Neuronal stem cell (in vitro differentiated cells): ENCODE measurements around the gene IL1RAPL2.

Source experiments
- DNase-seq: peaks from one replicate; pipeline ENCODE4 v3.0.0-alpha.2; 2013; ENCODE audit warnings: low spot score
- H2AFZ ChIP-seq: one replicate; pipeline ENCODE4 v1.6.1; 2013; ENCODE audit warnings: mild to moderate bottlenecking, low read length, inconsistent platforms
- H2AK5ac ChIP-seq: 2 replicates; pipeline ENCODE4 v1.6.1; 2013; ENCODE audit warnings: low read depth, mild to moderate bottlenecking, inconsistent platforms, low read length, moderate library complexity, mixed read lengths
- H2BK120ac ChIP-seq: 2 replicates; pipeline ENCODE4 v1.6.1; 2013; ENCODE audit warnings: low read depth, mild to moderate bottlenecking, inconsistent platforms, low read length, moderate library complexity, mixed read lengths
- H2BK12ac ChIP-seq: one replicate; pipeline ENCODE4 v1.6.1; 2013; ENCODE audit warnings: low read length, inconsistent platforms
- H2BK15ac ChIP-seq: 2 replicates; pipeline ENCODE4 v1.6.1; 2013; ENCODE audit warnings: mild to moderate bottlenecking, low read length, inconsistent platforms, mixed read lengths
- H2BK5ac ChIP-seq: one replicate; pipeline ENCODE4 v1.6.1; 2013; ENCODE audit warnings: inconsistent platforms, mild to moderate bottlenecking, low read length, moderate library complexity
- H3K14ac ChIP-seq: one replicate; pipeline ENCODE4 v1.6.1; 2013; ENCODE audit warnings: low read length, inconsistent platforms
- H3K18ac ChIP-seq: 2 replicates; pipeline ENCODE4 v1.6.1; 2013; ENCODE audit warnings: low read length, inconsistent platforms
- H3K23ac ChIP-seq: 2 replicates; pipeline ENCODE4 v1.6.1; 2013; ENCODE audit warnings: low read depth, mild to moderate bottlenecking, mixed read lengths, low read length, inconsistent platforms; ENCODE audit not compliant: poor library complexity
- H3K27ac ChIP-seq: replicated peaks from 3 replicates; pipeline ENCODE4 v1.5.1; 2013; ENCODE audit warnings: low read length, inconsistent platforms
- H3K27me3 ChIP-seq, 3 experiments: 2 replicates each; pipeline ENCODE4 v1.6.1; 2013; ENCODE audit warnings: low read length in 3 of 3, mild to moderate bottlenecking in 2 of 3, inconsistent platforms in 1 of 3, low read depth in 1 of 3, mixed read lengths in 1 of 3, moderate library complexity in 1 of 3; ENCODE audit not compliant: control insufficient read depth in 3 of 3, insufficient read depth in 3 of 3
- H3K36me3 ChIP-seq, 2 donors: replicated peaks in 1 of 2; 2 replicates each; pipeline ENCODE4 v1.6.1; 2013; ENCODE audit warnings: low read length in 2 of 2; ENCODE audit not compliant: control insufficient read depth in 2 of 2, insufficient read depth in 2 of 2
- H3K4ac ChIP-seq: 2 replicates; pipeline ENCODE4 v1.6.1; 2013; ENCODE audit warnings: inconsistent platforms, mild to moderate bottlenecking, low read length, moderate library complexity
- H3K4me1 ChIP-seq, 2 donors: 1 replicate in 1 of 2; 2 replicates in 1 of 2; pipeline ENCODE4 v1.6.1; 2013; ENCODE audit warnings: low read length in 2 of 2, low read depth in 1 of 2; ENCODE audit not compliant: control insufficient read depth in 2 of 2, insufficient read depth in 1 of 2
- H3K4me2 ChIP-seq: one replicate; pipeline ENCODE4 v1.6.1; 2013; ENCODE audit warnings: mild to moderate bottlenecking, low read length, inconsistent platforms; ENCODE audit not compliant: insufficient read depth, poor library complexity, severe bottlenecking
- H3K4me3 ChIP-seq, 2 donors: 2 replicates each; pipeline ENCODE4 v1.5.1; 2013; ENCODE audit warnings: low read length in 2 of 2, mild to moderate bottlenecking in 2 of 2, inconsistent platforms in 1 of 2, moderate library complexity in 1 of 2
- H3K79me1 ChIP-seq: one replicate; pipeline ENCODE4 v1.6.1; 2013; ENCODE audit warnings: low read depth, mild to moderate bottlenecking, inconsistent platforms, low read length, moderate library complexity
- H3K9ac ChIP-seq: one replicate; pipeline ENCODE4 v1.6.1; 2013; ENCODE audit warnings: mild to moderate bottlenecking, low read depth, low read length, inconsistent platforms; ENCODE audit not compliant: poor library complexity
- H3K9me3 ChIP-seq, 2 donors: replicated peaks in 1 of 2; 2 replicates each; pipeline versions ENCODE3 to v1.6.1; 2013; ENCODE audit warnings: low read length in 2 of 2, mild to moderate bottlenecking in 2 of 2, inconsistent platforms in 1 of 2, low read depth in 1 of 2, mixed read lengths in 1 of 2, moderate library complexity in 1 of 2; ENCODE audit not compliant: control insufficient read depth in 2 of 2, insufficient read depth in 1 of 2
- H4K8ac ChIP-seq: one replicate; pipeline ENCODE4 v1.6.1; 2013; ENCODE audit warnings: low read depth, mild to moderate bottlenecking, inconsistent platforms, low read length, moderate library complexity
- H4K91ac ChIP-seq: one replicate; pipeline ENCODE4 v1.6.1; 2013; ENCODE audit warnings: low read length, low read depth, mild to moderate bottlenecking, inconsistent platforms; ENCODE audit not compliant: poor library complexity
- WGBS, 2 donors: extraction: QIAGEN DNeasy Blood & Tissue Kit; methylation state at CpG; one replicate each; pipeline ENCODE4 v1.1.7; 2013; ENCODE audit warnings: missing lambda C conversion rate in 2 of 2, mixed read lengths in 1 of 2; ENCODE audit not compliant: insufficient read length in 2 of 2, insufficient replicate concordance in 1 of 2; ENCODE audit errors: extremely low coverage in 2 of 2; 5-methylcytosine and 5-hydroxymethylcytosine counted together

Gene IL1RAPL2

GRCh38 chrX:104968241-104968640 is 402.2 kb downstream of the IL1RAPL2 start:
- Histone ChIP-seq H3K9ac (no peak overlapping the region), H3K14ac (no peak overlapping the region), H3K36me3 (no peaks in the 10 kb centered on the region), H2AFZ (no peak overlapping the region), H3K18ac (no peak overlapping the region), H2BK15ac (no peak overlapping the region), H3K4ac (no peak overlapping the region), H3K27me3 (no peaks in the 10 kb centered on the region), H3K23ac (no peak overlapping the region), H3K4me2 (no peak overlapping the region), H3K9me3 (no peaks in the 10 kb centered on the region), H2AK5ac (no peak overlapping the region), H3K79me1 (no peaks in the 10 kb centered on the region), H3K27ac (no peak overlapping the region), H2BK120ac (no peak overlapping the region), H3K4me3 (no peak overlapping the region), H2BK12ac (no peak overlapping the region), H2BK5ac (no peak overlapping the region), H4K91ac (no peak overlapping the region), H4K8ac (no peak overlapping the region), H3K4me1 (no peaks in the 10 kb centered on the region)
- DNase-seq: no peak

- H4K8ac ChIP-seq: no peak overlapping the region
- no peak overlapping the region for H3K18ac ChIP-seq
- no peak overlapping the region for H3K23ac ChIP-seq
- no peak overlapping the region for H2BK120ac ChIP-seq
- H3K27me3 ChIP-seq: no peaks in the 10 kb centered on the region
- no peak overlapping the region for H2BK15ac ChIP-seq
- H3K4ac ChIP-seq: no peak overlapping the region
- no peak overlapping the region for H2BK5ac ChIP-seq
- H3K9me3 ChIP-seq: no peaks in the 10 kb centered on the region
- H3K14ac ChIP-seq: no peak overlapping the region
- DNase-seq: no peak
- H3K79me1 ChIP-seq: no peaks in the 10 kb centered on the region
- no peak overlapping the region for H3K4me2 ChIP-seq
- no peak overlapping the region for H4K91ac ChIP-seq
- no peaks in the 10 kb centered on the region for H3K36me3 ChIP-seq
- H2BK12ac ChIP-seq: no peak overlapping the region
- H3K4me3 ChIP-seq: no peak overlapping the region
- H2AK5ac ChIP-seq: no peak overlapping the region
- H2AFZ ChIP-seq: no peak overlapping the region
- no CpG with 5 or more reads among the region's 1 CpG for WGBS, 2 donors
- H3K4me1 ChIP-seq: no peaks in the 10 kb centered on the region
- no peak overlapping the region for H3K9ac ChIP-seq
- H3K27ac ChIP-seq: no peak overlapping the region
Observed at GRCh38 chrX:104972737-104973136, 406.7 kb downstream of the IL1RAPL2 start.

- Histone ChIP-seq H4K91ac (no peak overlapping the region), H2AK5ac (no peak overlapping the region), H3K18ac (no peak overlapping the region), H3K14ac (no peak overlapping the region), H3K4ac (no peak overlapping the region), H3K79me1 (no peaks in the 10 kb centered on the region), H3K23ac (no peak overlapping the region), H2AFZ (no peak overlapping the region), H3K4me1 (no peaks in the 10 kb centered on the region), H3K36me3 (no peaks in the 10 kb centered on the region), H3K27ac (no peak overlapping the region), H3K9ac (no peak overlapping the region), H3K4me3 (no peak overlapping the region), H2BK12ac (no peak overlapping the region), H3K27me3 (no peaks in the 10 kb centered on the region), H2BK120ac (no peak overlapping the region), H3K9me3 (no peaks in the 10 kb centered on the region), H2BK15ac (no peak overlapping the region), H4K8ac (no peak overlapping the region), H3K4me2 (no peak overlapping the region), H2BK5ac (no peak overlapping the region)
- no peak for DNase-seq
Observed at GRCh38 chrX:104987063-104987462, 421.1 kb downstream of the IL1RAPL2 start.

- Histone ChIP-seq H3K18ac (no peak overlapping the region), H2AFZ (no peak overlapping the region), H3K23ac (no peak overlapping the region), H3K4me2 (no peak overlapping the region), H3K4me3 (no peak overlapping the region), H2BK15ac (no peak overlapping the region), H3K9ac (no peak overlapping the region), H3K14ac (no peak overlapping the region), H2BK5ac (no peak overlapping the region), H3K79me1 (no peaks in the 10 kb centered on the region), H2BK120ac (no peak overlapping the region), H4K91ac (no peak overlapping the region), H3K27me3 (no peaks in the 10 kb centered on the region), H3K4ac (no peak overlapping the region), H4K8ac (no peak overlapping the region), H2AK5ac (no peak overlapping the region), H3K4me1 (no peaks in the 10 kb centered on the region), H3K27ac (no peak overlapping the region), H2BK12ac (no peak overlapping the region), H3K9me3 (no peaks in the 10 kb centered on the region), H3K36me3 (no peaks in the 10 kb centered on the region)
- DNase-seq: no peak
Observed at GRCh38 chrX:104988038-104988437, 422.0 kb downstream of the IL1RAPL2 start.
